Upper lobe of right lung (tissue), 1 donor: ENCODE results near the gene ZNF341. TPM values are rescaled to one million over a fixed set of nuclear protein-coding genes. Genes with fewer than 3 reads are reported as not detected.

Source experiments
- ATAC-seq: fragments of 200-7000 bp; cut with Tn5 transposase; one replicate; pipeline ENCODE4 v1.9.1; 2020; ENCODE audit warnings: mild to moderate bottlenecking, moderate library complexity
- DNase-seq: peaks from one replicate; pipeline ENCODE4 v3.0.0-alpha.2; 2020
- H3K27ac ChIP-seq: fragments of 200-600 bp; one replicate; pipeline ENCODE4 v1.8.0; 2022
- H3K27me3 ChIP-seq: fragments of 200-600 bp; one replicate; pipeline ENCODE4 v1.8.0; 2022; ENCODE audit warnings: mild to moderate bottlenecking
- H3K36me3 ChIP-seq: fragments of 200-600 bp; one replicate; pipeline ENCODE4 v1.8.0; 2022
- H3K4me1 ChIP-seq: fragments of 200-600 bp; one replicate; pipeline ENCODE4 v1.8.0; 2022
- H3K4me3 ChIP-seq: fragments of 200-600 bp; one replicate; pipeline ENCODE4 v1.8.0; 2022; ENCODE audit warnings: mild to moderate bottlenecking
- H3K9me3 ChIP-seq: fragments of 200-600 bp; one replicate; pipeline ENCODE4 v1.8.0; 2022
- CTCF ChIP-seq: fragments of 200-600 bp; IDR thresholded peaks from one replicate; pipeline ENCODE4 v1.8.0; 2022; ENCODE audit warnings: antibody characterized with exemption
- intact Hi-C: fragments of 100-400 bp; cut with DNase I; formaldehyde crosslinking; loops from one replicate; pipeline ENCODE4 v1.11.0; 2022
- total RNA-seq: library from RNA; stranded (reverse); fragmentation: NEBNext Ultra II Directional; extraction: Animal tissue kit (Norgen Biotek cat#: 25700); gene quantifications from one replicate; pipeline ENCODE4 v1.2.1, GENCODE V29; 2021
- donor health status: DM: no; HTN: yes; CAD: no; lungs with severe emphysema.

Gene ZNF341
- total RNA-seq, 1 donor from 2014 or later: 4.8 TPM

- DNase-seq (no peak), ATAC-seq (no peak)
- Histone ChIP-seq H3K4me3 (no peak overlapping the region), H3K9me3 (no peaks in the 10 kb centered on the region), H3K4me1 (no peaks in the 10 kb centered on the region), H3K27ac (no peak overlapping the region), H3K27me3 (no peaks in the 10 kb centered on the region), H3K36me3 (peaks cover 21% of the 10 kb centered on the region)
- TF ChIP-seq CTCF: no peak
- intact Hi-C loops: no loop called here
These were observed 27.4 kb upstream of the ZNF341 start for GRCh38 chr20:33704197-33704924.

DNA sequence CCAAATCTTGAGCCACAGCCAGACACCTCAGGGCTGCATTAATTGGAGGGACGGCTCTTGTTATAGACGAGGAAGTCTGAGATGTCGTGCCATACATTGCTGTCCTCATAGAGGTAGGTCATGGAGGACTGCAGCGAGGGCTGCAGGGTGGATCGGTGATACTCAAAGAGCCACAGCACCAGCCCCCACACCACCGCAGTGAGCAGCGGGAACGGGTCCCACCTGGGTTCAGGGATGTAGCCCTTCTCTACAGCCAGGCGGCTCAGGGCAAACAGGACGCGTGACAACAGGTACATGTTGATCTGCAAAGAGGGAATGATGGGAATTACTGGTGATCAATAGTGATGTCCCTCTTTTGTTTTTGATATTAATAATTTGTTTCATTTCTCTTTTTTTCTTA is 24.1 kb upstream of the ZNF341 start:
- H3K9me3 ChIP-seq: no peaks in the 10 kb centered on the region
- no peak overlapping the region for H3K27ac ChIP-seq
- H3K36me3 ChIP-seq: peaks cover 43% of the 10 kb centered on the region
- H3K4me3 ChIP-seq: no peak overlapping the region
- H3K4me1 ChIP-seq: no peaks in the 10 kb centered on the region
- DNase-seq (no peak), ATAC-seq (no peak)
- TF ChIP-seq CTCF: no peak
- no peaks in the 10 kb centered on the region for H3K27me3 ChIP-seq
- intact Hi-C loops: no loop called here

- H3K27me3 ChIP-seq: no peaks in the 10 kb centered on the region
- H3K4me1 ChIP-seq: no peaks in the 10 kb centered on the region
- H3K9me3 ChIP-seq: no peaks in the 10 kb centered on the region
- no peak overlapping the region for H3K27ac ChIP-seq
- intact Hi-C loops: no loop called here
- no peak for ATAC-seq
- peaks cover 59% of the 10 kb centered on the region for H3K36me3 ChIP-seq
- TF ChIP-seq CTCF: no peak
- no peak overlapping the region for H3K4me3 ChIP-seq
- DNase-seq: no peak
These were observed 22.4 kb upstream of the ZNF341 start for GRCh38 chr20:33709398-33709797.

- H3K4me3 ChIP-seq: no peak overlapping the region
- H3K27me3 ChIP-seq: no peaks in the 10 kb centered on the region
- H3K27ac ChIP-seq: no peak overlapping the region
- intact Hi-C loops: no loop called here
- H3K9me3 ChIP-seq: no peaks in the 10 kb centered on the region
- no peak for DNase-seq
- peak; percentile 72 for ATAC-seq
- H3K36me3 ChIP-seq: peaks cover 65% of the 10 kb centered on the region
- TF ChIP-seq CTCF: no peak
- no peaks in the 10 kb centered on the region for H3K4me1 ChIP-seq
These were observed 21.8 kb upstream of the ZNF341 start for GRCh38 chr20:33709905-33710541.

DNA sequence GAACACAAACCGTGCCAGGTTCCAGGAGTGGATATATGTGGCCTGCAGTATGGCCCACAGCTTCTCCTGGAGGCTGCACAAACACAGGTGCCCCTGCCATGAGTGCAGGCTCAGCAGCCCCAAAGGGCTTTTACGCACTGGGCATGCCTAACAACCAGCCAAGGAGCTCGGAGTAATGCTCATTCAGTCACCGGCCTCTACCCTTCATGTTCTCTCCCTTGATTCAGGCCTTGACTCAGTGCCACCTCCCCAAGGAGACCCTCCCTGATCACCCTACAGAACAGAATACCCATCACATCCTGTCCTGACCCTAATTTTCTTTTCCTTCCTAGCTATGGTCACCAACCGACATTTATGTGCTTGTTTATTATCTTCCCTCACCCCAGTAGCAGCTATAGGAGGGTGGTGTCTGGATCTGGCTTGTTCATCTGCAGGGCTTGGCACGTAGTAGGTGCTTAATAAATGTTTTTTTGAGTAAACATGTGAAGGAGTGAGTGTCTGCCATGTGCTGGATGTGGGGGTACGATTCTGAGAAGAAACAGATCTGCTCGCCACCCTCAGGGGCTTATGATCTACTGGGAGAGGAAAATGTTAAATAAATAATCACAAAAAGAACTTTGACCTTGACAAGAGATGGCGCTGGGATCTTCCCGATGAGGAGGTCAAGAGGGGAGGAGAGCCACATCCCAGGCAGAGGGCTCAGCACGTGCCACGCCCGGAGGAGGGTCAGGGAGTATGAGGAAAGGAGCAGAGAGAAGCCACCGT is 20.9 kb upstream of the ZNF341 start:
- Histone ChIP-seq H3K36me3 (peaks cover 69% of the 10 kb centered on the region), H3K27me3 (no peaks in the 10 kb centered on the region), H3K4me1 (no peaks in the 10 kb centered on the region), H3K27ac (no peak overlapping the region), H3K9me3 (no peaks in the 10 kb centered on the region), H3K4me3 (no peak overlapping the region)
- intact Hi-C loops: no loop called here
- ATAC-seq (no peak), DNase-seq (no peak)
- TF ChIP-seq CTCF: no peak
